Hepatocyte (in vitro differentiated cells): ENCODE results near the gene LAMB2.

Experiments used
- EZH2phosphoT487 ChIP-seq: fragments of 200-600 bp; sonication (generic); IDR thresholded peaks from one replicate; pipeline ENCODE4 v1.6.1; 2018; ENCODE audit warnings: antibody characterized with exemption, mild to moderate bottlenecking, low read depth, moderate library complexity; ENCODE audit not compliant: unreplicated experiment, severe bottlenecking
- TF ChIP-seq, protein P1 (sequence below): fragments of 200-600 bp; sonication (generic); IDR thresholded peaks from 2 replicates; pipeline ENCODE4 v1.5.1; 2016; ENCODE audit warnings: antibody characterized with exemption, mild to moderate bottlenecking; ENCODE audit not compliant: poor library complexity

DNA sequence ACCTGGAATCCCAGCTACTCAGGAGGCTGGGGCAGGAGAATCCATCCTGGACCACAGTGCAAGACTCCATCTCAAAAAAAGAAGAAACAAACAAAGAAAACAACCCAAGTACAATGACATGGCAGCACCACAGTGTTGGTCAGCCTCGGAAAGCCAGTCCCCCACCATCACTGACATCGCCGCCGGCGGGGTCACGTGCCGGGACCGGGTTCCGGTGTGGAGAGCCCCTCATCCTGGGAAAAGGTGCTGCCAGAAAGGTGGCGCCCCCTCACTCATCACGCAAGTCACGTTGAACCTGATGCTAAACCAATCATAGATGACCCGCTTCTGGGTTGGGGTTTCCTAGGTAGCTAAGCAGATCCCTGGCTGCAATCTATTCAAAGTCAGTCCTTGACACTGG, 56.7 kb downstream of the LAMB2 start:
- TF ChIP-seq, protein P1, sequence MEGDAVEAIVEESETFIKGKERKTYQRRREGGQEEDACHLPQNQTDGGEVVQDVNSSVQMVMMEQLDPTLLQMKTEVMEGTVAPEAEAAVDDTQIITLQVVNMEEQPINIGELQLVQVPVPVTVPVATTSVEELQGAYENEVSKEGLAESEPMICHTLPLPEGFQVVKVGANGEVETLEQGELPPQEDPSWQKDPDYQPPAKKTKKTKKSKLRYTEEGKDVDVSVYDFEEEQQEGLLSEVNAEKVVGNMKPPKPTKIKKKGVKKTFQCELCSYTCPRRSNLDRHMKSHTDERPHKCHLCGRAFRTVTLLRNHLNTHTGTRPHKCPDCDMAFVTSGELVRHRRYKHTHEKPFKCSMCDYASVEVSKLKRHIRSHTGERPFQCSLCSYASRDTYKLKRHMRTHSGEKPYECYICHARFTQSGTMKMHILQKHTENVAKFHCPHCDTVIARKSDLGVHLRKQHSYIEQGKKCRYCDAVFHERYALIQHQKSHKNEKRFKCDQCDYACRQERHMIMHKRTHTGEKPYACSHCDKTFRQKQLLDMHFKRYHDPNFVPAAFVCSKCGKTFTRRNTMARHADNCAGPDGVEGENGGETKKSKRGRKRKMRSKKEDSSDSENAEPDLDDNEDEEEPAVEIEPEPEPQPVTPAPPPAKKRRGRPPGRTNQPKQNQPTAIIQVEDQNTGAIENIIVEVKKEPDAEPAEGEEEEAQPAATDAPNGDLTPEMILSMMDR: no peak
- TF ChIP-seq EZH2phosphoT487: no peak
